ENCODE data around the gene SEC22B.
"Not testable (repeated sequence)": the region's sequence is repeated elsewhere in the genome, so short reads cannot be mapped to it uniquely, and the experiment has no call there.

- not testable (repeated sequence) for TF ChIP-seq PATZ1 (CRISPR knock-in tag; IDR thresholded peaks at IDR 0.05; ENCODE audit: borderline replicate concordance); TOX (CRISPR knock-in tag; IDR thresholded peaks at IDR 0.05; ENCODE audit: borderline replicate concordance); RARB (CRISPR knock-in tag; IDR thresholded peaks at IDR 0.05); OSR1 (CRISPR knock-in tag; IDR thresholded peaks at IDR 0.05); ZFP3 (CRISPR knock-in tag; IDR thresholded peaks at IDR 0.05); ZNF8 (CRISPR knock-in tag; IDR thresholded peaks at IDR 0.05); POU6F1 (CRISPR knock-in tag; IDR thresholded peaks at IDR 0.05; ENCODE audit: borderline replicate concordance, low read depth); ZFP30 (CRISPR knock-in tag; IDR thresholded peaks at IDR 0.05); ISL1 (CRISPR knock-in tag; IDR thresholded peaks at IDR 0.05); BACH2 (CRISPR knock-in tag; IDR thresholded peaks at IDR 0.05; ENCODE audit: borderline replicate concordance); CSDC2 (CRISPR knock-in tag; IDR thresholded peaks at IDR 0.05)
Observed at GRCh38 chr1:120103768-120104167, 72.6 kb downstream of the SEC22B start.

Data from SK-N-SH treated with all-trans-retinoic acid at 6 μM for 48 hours (cell line).